GM20431 (cell line): ENCODE data around the gene KNCN.

Experiments
- in situ Hi-C: fragments of 300-500 bp; cut with MseI, MboI; formaldehyde crosslinking; loops from one replicate; pipeline ENCODE4 v1.15.0; 2020; ENCODE audit warnings: low sequenced_read_pairs; ENCODE audit not compliant: unreplicated experiment

Gene KNCN

GRCh38 chr1:46527474-46528296 is 23.8 kb downstream of the KNCN start:
- in situ Hi-C loops, result no loop called here

- in situ Hi-C loops, result no loop called here
These were observed 24.7 kb downstream of the KNCN start for GRCh38 chr1:46526691-46527291.

- in situ Hi-C loops, result no loop called here
These were observed 25.3 kb downstream of the KNCN start for GRCh38 chr1:46526013-46526690.

GRCh38 chr1:46525253-46525983 is 26.0 kb downstream of the KNCN start:
- in situ Hi-C loops, result no loop called here

- in situ Hi-C loops, result no loop called here
These were observed 26.6 kb downstream of the KNCN start for GRCh38 chr1:46524843-46525242.

GRCh38 chr1:46523496-46524353 is 27.7 kb downstream of the KNCN start:
- in situ Hi-C loops, result no loop called here

GRCh38 chr1:46522969-46523320 is 28.5 kb downstream of the KNCN start:
- in situ Hi-C loops, result no loop called here

GRCh38 chr1:46522184-46522968 is 29.1 kb downstream of the KNCN start:
- in situ Hi-C loops, result no loop called here

GRCh38 chr1:46521414-46521813 is 30.0 kb downstream of the KNCN start:
- in situ Hi-C loops, result no loop called here

- in situ Hi-C loops, result no loop called here
These were observed 31.2 kb downstream of the KNCN start for GRCh38 chr1:46520063-46520911.

GRCh38 chr1:46519209-46519608 is 32.2 kb downstream of the KNCN start:
- in situ Hi-C loops, result no loop called here

GRCh38 chr1:46517932-46518498 is 33.4 kb downstream of the KNCN start:
- in situ Hi-C loops, result no loop called here

- in situ Hi-C loops, result no loop called here
These were observed 34.3 kb downstream of the KNCN start for GRCh38 chr1:46517010-46517600.

GRCh38 chr1:46516200-46516950 is 35.1 kb downstream of the KNCN start:
- in situ Hi-C loops, result no loop called here

- in situ Hi-C loops, result no loop called here
These were observed 35.9 kb downstream of the KNCN start for GRCh38 chr1:46515576-46515975.

GRCh38 chr1:46513536-46513935 is 37.9 kb downstream of the KNCN start:
- in situ Hi-C loops, result no loop called here

GRCh38 chr1:46512792-46513190 is 38.7 kb downstream of the KNCN start:
- in situ Hi-C loops, result no loop called here
